CD14-positive monocyte (primary cell): Measurements from ENCODE around the gene RASSF7. TPM values are rescaled to one million over a fixed set of nuclear protein-coding genes. Genes with fewer than 3 reads are reported as not detected.

ENCODE experiments used
- DNase-seq, 3 donors: peaks; one replicate each; pipeline ENCODE4 v3.0.0-alpha.2; 2011 to 2022
- H2AFZ ChIP-seq: 2 replicates; pipeline ENCODE4 v1.6.0; 2012; ENCODE audit warnings: mild to moderate bottlenecking, low read depth, low read length, inconsistent platforms; ENCODE audit not compliant: insufficient read depth, poor library complexity, severe bottlenecking
- H3K27ac ChIP-seq, 2 donors: 1 replicate in 1 of 2; 2 replicates in 1 of 2; pipeline ENCODE4 v1.5.1; 2012 to 2013; ENCODE audit warnings: low read length in 2 of 2, control low read depth in 1 of 2, inconsistent platforms in 1 of 2, low read depth in 1 of 2, mild to moderate bottlenecking in 1 of 2
- H3K27me3 ChIP-seq, 2 donors: one replicate each; pipeline versions ENCODE4 v1.6.0 to v1.6.1; 2011 to 2013; ENCODE audit warnings: low read length in 2 of 2; ENCODE audit not compliant: control insufficient read depth in 2 of 2, insufficient read depth in 2 of 2
- H3K36me3 ChIP-seq, 2 donors: replicated peaks in 1 of 2; 1 replicate in 1 of 2; 2 replicates in 1 of 2; pipeline versions ENCODE4 v1.5.1 to v1.6.1; 2012 to 2013; ENCODE audit warnings: low read length in 2 of 2, control low read depth in 1 of 2, inconsistent platforms in 1 of 2, mild to moderate bottlenecking in 1 of 2; ENCODE audit not compliant: insufficient read depth in 2 of 2, control insufficient read depth in 1 of 2
- H3K4me1 ChIP-seq, 2 donors: 1 replicate in 1 of 2; 2 replicates in 1 of 2; pipeline versions ENCODE4 v1.5.1 to v1.6.1; 2012 to 2013; ENCODE audit warnings: low read length in 2 of 2, control low read depth in 1 of 2, inconsistent platforms in 1 of 2, mild to moderate bottlenecking in 1 of 2, moderate library complexity in 1 of 2; ENCODE audit not compliant: insufficient read depth in 2 of 2, control insufficient read depth in 1 of 2
- H3K4me2 ChIP-seq: replicated peaks from 2 replicates; pipeline ENCODE3; 2012; ENCODE audit warnings: low read length, moderate library complexity, mild to moderate bottlenecking; ENCODE audit not compliant: poor library complexity, severe bottlenecking; ENCODE audit errors: extremely low read depth
- H3K4me3 ChIP-seq, 3 experiments: fragments of 200-600 bp in 1 of 3; sonication (generic) in 1 of 3; replicated peaks in 1 of 3; 1 replicate in 2 of 3; 2 replicates in 1 of 3; pipeline ENCODE4 v1.5.1; 2011 to 2013; ENCODE audit warnings: low read length in 3 of 3, mild to moderate bottlenecking in 3 of 3, control low read depth in 2 of 3, low read depth in 2 of 3, inconsistent platforms in 1 of 3, moderate library complexity in 1 of 3
- H3K79me2 ChIP-seq: 2 replicates; pipeline ENCODE4 v1.6.0; 2012; ENCODE audit warnings: mild to moderate bottlenecking, control low read depth, inconsistent platforms, low read length, moderate library complexity; ENCODE audit not compliant: insufficient read depth
- H3K9ac ChIP-seq: 2 replicates; pipeline ENCODE4 v1.6.0; 2017; ENCODE audit warnings: low read length, mild to moderate bottlenecking; ENCODE audit not compliant: insufficient read depth, poor library complexity, severe bottlenecking
- H3K9me3 ChIP-seq, 2 donors: replicated peaks in 1 of 2; 1 replicate in 1 of 2; 2 replicates in 1 of 2; pipeline versions ENCODE4 v1.5.1 to v1.6.1; 2012 to 2013; ENCODE audit warnings: low read length in 2 of 2, control low read depth in 1 of 2; ENCODE audit not compliant: control insufficient read depth in 1 of 2, insufficient read depth in 1 of 2
- H4K20me1 ChIP-seq: 2 replicates; pipeline ENCODE4 v1.6.0; 2012; ENCODE audit warnings: mild to moderate bottlenecking, low read length, control low read depth, moderate library complexity; ENCODE audit not compliant: insufficient read depth
- H3K27ac Mint-ChIP-seq, 7 donors: one replicate each; pipeline ENCODE4 v1.8.0; 2020; ENCODE audit warnings: mild to moderate bottlenecking in 7 of 7, mixed read lengths in 7 of 7, moderate library complexity in 6 of 7, inconsistent platforms in 2 of 7
- H3K27me3 Mint-ChIP-seq, 3 donors: one replicate each; pipeline ENCODE4 v1.8.0; 2021 to 2022; ENCODE audit warnings: low read depth in 3 of 3, mild to moderate bottlenecking in 3 of 3, mixed read lengths in 3 of 3, moderate library complexity in 3 of 3, inconsistent platforms in 1 of 3
- H3K36me3 Mint-ChIP-seq, 2 donors: one replicate each; pipeline ENCODE4 v1.8.0; 2020; ENCODE audit warnings: mixed read lengths in 2 of 2, inconsistent platforms in 1 of 2, mild to moderate bottlenecking in 1 of 2
- H3K4me1 Mint-ChIP-seq: one replicate; pipeline ENCODE4 v1.8.0; 2020; ENCODE audit warnings: mild to moderate bottlenecking, mixed read lengths
- H3K4me3 Mint-ChIP-seq, 2 donors: one replicate each; pipeline ENCODE4 v1.8.0; 2020; ENCODE audit warnings: mild to moderate bottlenecking in 2 of 2, mixed read lengths in 2 of 2, moderate library complexity in 1 of 2
- H3K9me3 Mint-ChIP-seq, 7 donors: one replicate each; pipeline ENCODE4 v1.8.0; 2020 to 2022; ENCODE audit warnings: mixed read lengths in 7 of 7, mild to moderate bottlenecking in 6 of 7, moderate library complexity in 6 of 7, inconsistent platforms in 2 of 7
- CTCF ChIP-seq: fragments of 200-600 bp; IDR thresholded peaks from one replicate; pipeline ENCODE4 v1.8.0; 2022; ENCODE audit warnings: antibody characterized with exemption, mild to moderate bottlenecking
- WGBS: methylation state at CpG from one replicate; pipeline ENCODE4 v1.1.5; 2013; ENCODE audit warnings: missing lambda C conversion rate; ENCODE audit not compliant: insufficient coverage; 5-methylcytosine and 5-hydroxymethylcytosine counted together
- intact Hi-C, 2 donors: fragments of 100-400 bp; cut with micrococcal nuclease; formaldehyde crosslinking; loops; one replicate each; pipeline versions ENCODE4 v1.15.0 to v1.15.1; 2023
- polyA plus RNA-seq, 3 donors: library from polyadenylated mRNA; depleted of rRNA in 1 of 3; unstranded in 2 of 3; stranded (reverse) in 1 of 3; fragments of 300-500 nt in 2 of 3; fragments of >200 nt in 1 of 3; fragmentation: Illumina TruSeq in 2 of 3; gene quantifications; 1 replicate in 2 of 3; 2 replicates in 1 of 3; pipeline ENCODE4 v1.2.3, GENCODE V29; 2012 to 2021

RASSF7 gene
- polyA plus RNA-seq, 3 donors: 10.0 to 26.5 (median 12.4) TPM

GRCh38 chr11:539971-540481, 20.7 kb upstream of the RASSF7 start:
- no peak for TF ChIP-seq CTCF
- Histone ChIP-seq H3K27ac (no peak overlapping the region), H3K9ac (no peak overlapping the region), H4K20me1 (no peaks in the 10 kb centered on the region), H3K4me1 (peaks cover 22 to 25% of the 10 kb centered on the region in 2 donors), H3K4me3 (no peak overlapping the region), H3K27me3 (peaks cover 0 to 27% of the 10 kb centered on the region in 2 donors), H3K9me3 (no peaks in the 10 kb centered on the region), H3K79me2 (no peaks in the 10 kb centered on the region), H3K4me2 (no peak overlapping the region), H3K36me3 (no peaks in the 10 kb centered on the region), H2AFZ (no peak overlapping the region)
- Mint-ChIP-seq H3K27ac (no peak overlapping the region), H3K27me3 (peaks cover 15 to 40% (median 26%) of the 10 kb centered on the region in 3 donors), H3K4me3 (no peak overlapping the region), H3K9me3 (peaks cover 0 to 4% (median 0%) of the 10 kb centered on the region in 7 donors), H3K4me1 (peaks cover 9% of the 10 kb centered on the region), H3K36me3 (no peaks in the 10 kb centered on the region)
- DNase-seq: no peak
- 94% methylated on average over 6 of the region's 8 CpGs for WGBS
- intact Hi-C loops: no loop called here

- no peak overlapping the region for H3K4me2 ChIP-seq
- H3K4me1 Mint-ChIP-seq: peaks cover 9% of the 10 kb centered on the region
- no peak for TF ChIP-seq CTCF
- H3K27me3 ChIP-seq: peaks cover 0 to 27% of the 10 kb centered on the region in 2 donors
- H3K9me3 ChIP-seq: no peaks in the 10 kb centered on the region
- no peak for DNase-seq
- H3K4me3 ChIP-seq: no peak overlapping the region
- intact Hi-C loops: no loop called here
- H3K4me1 ChIP-seq: peaks cover 22% of the 10 kb centered on the region in 2 donors
- H3K79me2 ChIP-seq: no peaks in the 10 kb centered on the region
- H3K27ac ChIP-seq: no peak overlapping the region
- H3K4me3 Mint-ChIP-seq: no peak overlapping the region
- peaks cover 15 to 40% (median 26%) of the 10 kb centered on the region in 3 donors for H3K27me3 Mint-ChIP-seq
- no peaks in the 10 kb centered on the region for H3K36me3 Mint-ChIP-seq
- peaks cover 0 to 4% (median 0%) of the 10 kb centered on the region in 7 donors for H3K9me3 Mint-ChIP-seq
- H2AFZ ChIP-seq: no peak overlapping the region
- WGBS: 95% methylated on average over 18 of the region's 23 CpGs
- H3K9ac ChIP-seq: no peak overlapping the region
- no peaks in the 10 kb centered on the region for H4K20me1 ChIP-seq
- H3K27ac Mint-ChIP-seq: no peak overlapping the region
- H3K36me3 ChIP-seq: no peaks in the 10 kb centered on the region
Observed at GRCh38 chr11:540583-541432, 20.0 kb upstream of the RASSF7 start.
